OCI-LY1 (cell line): Measurements from ENCODE around the gene LDLRAD4.

Source experiments
- H2AFZ ChIP-seq: fragments of 200-600 bp; sonication (generic), shearing (Covaris generic); 2 replicates; pipeline ENCODE4 v1.6.0; 2014; ENCODE audit warnings: antibody characterized with exemption, mild to moderate bottlenecking, low read length
- H3F3A ChIP-seq: fragments of 200-600 bp; sonication (generic), shearing (Covaris generic); 2 replicates; pipeline ENCODE4 v1.6.0; 2014; ENCODE audit warnings: mild to moderate bottlenecking, antibody characterized with exemption, low read length, moderate library complexity; ENCODE audit not compliant: insufficient read depth
- H3K27ac ChIP-seq: fragments of 200-600 bp; sonication (generic); 2 replicates; pipeline ENCODE4 v1.5.1; 2014; ENCODE audit warnings: low read length, mixed run types, mild to moderate bottlenecking, low read depth; ENCODE audit not compliant: poor library complexity, severe bottlenecking
- H3K27me3 ChIP-seq: fragments of 200-600 bp; sonication (generic); 2 replicates; pipeline ENCODE4 v1.6.0; 2014; ENCODE audit warnings: antibody characterized with exemption, mild to moderate bottlenecking, low read length, moderate library complexity; ENCODE audit not compliant: insufficient read depth
- H3K36me3 ChIP-seq: fragments of 200-600 bp; sonication (generic); 2 replicates; pipeline ENCODE4 v1.6.1; 2014; ENCODE audit warnings: mild to moderate bottlenecking, antibody characterized with exemption, low read length, moderate library complexity, mixed read lengths; ENCODE audit not compliant: insufficient read depth
- H3K4me1 ChIP-seq: fragments of 200-600 bp; sonication (generic); 2 replicates; pipeline ENCODE4 v1.5.1; 2014; ENCODE audit warnings: mild to moderate bottlenecking, low read length, moderate library complexity; ENCODE audit not compliant: insufficient read depth, severe bottlenecking
- H3K4me2 ChIP-seq: fragments of 200-600 bp; sonication (generic), shearing (Covaris generic); 2 replicates; pipeline ENCODE4 v1.6.1; 2014; ENCODE audit warnings: low read length
- H3K4me3 ChIP-seq: fragments of 200-600 bp; sonication (generic); 2 replicates; pipeline ENCODE4 v1.5.1; 2014; ENCODE audit warnings: low read length, low read depth, mild to moderate bottlenecking, mixed read lengths; ENCODE audit not compliant: poor library complexity, severe bottlenecking
- H3K79me2 ChIP-seq: fragments of 200-600 bp; shearing (Covaris generic); 2 replicates; pipeline ENCODE4 v1.6.1; 2016; ENCODE audit warnings: mixed run types, low read length, mixed read lengths; ENCODE audit not compliant: insufficient read depth
- H3K9ac ChIP-seq: fragments of 200-600 bp; sonication (generic), shearing (Covaris generic); 2 replicates; pipeline ENCODE4 v1.6.1; 2014; ENCODE audit warnings: mild to moderate bottlenecking, low read length, mixed read lengths
- H3K9me2 ChIP-seq: fragments of 200-600 bp; sonication (generic), shearing (Covaris generic); 2 replicates; pipeline ENCODE4 v1.6.1; 2014; ENCODE audit warnings: low read depth, mild to moderate bottlenecking, low read length, mixed read lengths
- H3K9me3 ChIP-seq: fragments of 200-600 bp; shearing (Covaris generic); 2 replicates; pipeline ENCODE4 v1.6.1; 2014; ENCODE audit warnings: low read length, mixed read lengths
- H4K20me1 ChIP-seq: fragments of 200-600 bp; sonication (generic), shearing (Covaris generic); 2 replicates; pipeline ENCODE4 v1.6.0; 2016; ENCODE audit warnings: mild to moderate bottlenecking, low read length; ENCODE audit not compliant: insufficient read depth
- EZH2 ChIP-seq: fragments of 200-600 bp; sonication (generic), shearing (Covaris generic); IDR thresholded peaks from 2 replicates; pipeline ENCODE4 v1.8.0; 2017; ENCODE audit warnings: borderline replicate concordance, mixed run types, mild to moderate bottlenecking, antibody characterized with exemption, low read length, moderate library complexity, mixed read lengths
- TF ChIP-seq, protein P1 (sequence below): fragments of 200-600 bp; sonication (generic), shearing (Covaris generic); IDR thresholded peaks from 2 replicates; pipeline ENCODE4 v1.5.1; 2017; ENCODE audit warnings: mild to moderate bottlenecking, antibody characterized with exemption, low read length, moderate library complexity, mixed read lengths

The LDLRAD4 gene

DNA sequence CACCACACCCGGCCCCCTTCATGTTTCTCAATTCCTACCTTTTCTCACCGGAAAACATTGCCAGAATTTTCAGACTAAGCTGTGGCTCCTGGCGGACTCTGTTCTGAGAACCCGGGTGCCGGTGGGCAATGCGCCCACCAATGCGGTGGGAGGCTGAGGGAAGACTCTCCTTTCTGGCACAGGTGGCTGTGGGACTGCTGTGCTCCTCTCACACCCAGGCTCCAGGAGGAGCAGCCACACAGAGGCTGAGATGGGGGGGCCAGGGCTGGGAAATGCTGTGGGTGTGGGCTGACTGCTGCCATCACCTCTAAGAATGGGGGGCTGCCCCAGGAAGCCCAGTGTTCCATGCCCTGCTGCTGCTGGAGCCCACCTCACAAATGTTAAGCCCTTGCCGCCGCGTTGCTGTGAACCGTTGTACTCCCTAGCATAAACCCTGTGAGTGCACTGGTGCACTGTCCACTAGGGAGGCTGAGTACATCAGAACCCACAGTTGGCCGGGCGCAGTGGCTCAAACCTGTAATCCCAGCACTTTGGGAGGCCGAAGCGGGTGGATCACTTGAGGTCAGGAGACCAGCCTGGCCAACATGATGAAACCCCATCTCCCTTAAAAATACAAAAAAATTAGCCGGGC lies 152.6 kb downstream of the LDLRAD4 start:
- TF ChIP-seq, protein P1, sequence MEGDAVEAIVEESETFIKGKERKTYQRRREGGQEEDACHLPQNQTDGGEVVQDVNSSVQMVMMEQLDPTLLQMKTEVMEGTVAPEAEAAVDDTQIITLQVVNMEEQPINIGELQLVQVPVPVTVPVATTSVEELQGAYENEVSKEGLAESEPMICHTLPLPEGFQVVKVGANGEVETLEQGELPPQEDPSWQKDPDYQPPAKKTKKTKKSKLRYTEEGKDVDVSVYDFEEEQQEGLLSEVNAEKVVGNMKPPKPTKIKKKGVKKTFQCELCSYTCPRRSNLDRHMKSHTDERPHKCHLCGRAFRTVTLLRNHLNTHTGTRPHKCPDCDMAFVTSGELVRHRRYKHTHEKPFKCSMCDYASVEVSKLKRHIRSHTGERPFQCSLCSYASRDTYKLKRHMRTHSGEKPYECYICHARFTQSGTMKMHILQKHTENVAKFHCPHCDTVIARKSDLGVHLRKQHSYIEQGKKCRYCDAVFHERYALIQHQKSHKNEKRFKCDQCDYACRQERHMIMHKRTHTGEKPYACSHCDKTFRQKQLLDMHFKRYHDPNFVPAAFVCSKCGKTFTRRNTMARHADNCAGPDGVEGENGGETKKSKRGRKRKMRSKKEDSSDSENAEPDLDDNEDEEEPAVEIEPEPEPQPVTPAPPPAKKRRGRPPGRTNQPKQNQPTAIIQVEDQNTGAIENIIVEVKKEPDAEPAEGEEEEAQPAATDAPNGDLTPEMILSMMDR, result no peak
- no peak overlapping the region for H3K27ac ChIP-seq

GRCh38 chr18:13371689-13372418 lies 153.3 kb downstream of the LDLRAD4 start:
- no peak overlapping the region for H3K9ac ChIP-seq
- no peak overlapping the region for H2AFZ ChIP-seq

More for the DNA sequence above, 152.6 kb downstream of the LDLRAD4 start:
- no peaks in the 10 kb centered on the region for H4K20me1 ChIP-seq
- H3K27me3 ChIP-seq, result peaks cover 15% of the 10 kb centered on the region; the same call in 1 of the 2 replicates
- H3K4me3 ChIP-seq, result no peak overlapping the region
- H3K9me2 ChIP-seq, result no peaks in the 10 kb centered on the region
- no peak overlapping the region for H3K4me2 ChIP-seq
- no peaks in the 10 kb centered on the region for H3K79me2 ChIP-seq
- no peak overlapping the region for H2AFZ ChIP-seq
- no peaks in the 10 kb centered on the region for H3F3A ChIP-seq
- H3K4me1 ChIP-seq, result peaks cover 15% of the 10 kb centered on the region
- H3K9ac ChIP-seq, result no peak overlapping the region
- no peaks in the 10 kb centered on the region for H3K36me3 ChIP-seq
- H3K9me3 ChIP-seq, result no peaks in the 10 kb centered on the region

GRCh38 chr18:13372531-13372951 lies 154.0 kb downstream of the LDLRAD4 start:
- Histone ChIP-seq H4K20me1 (no peaks in the 10 kb centered on the region), H3K9ac (no peak overlapping the region), H3F3A (no peaks in the 10 kb centered on the region), H3K79me2 (no peaks in the 10 kb centered on the region), H3K4me1 (peaks cover 28% of the 10 kb centered on the region), H3K9me3 (no peaks in the 10 kb centered on the region), H3K9me2 (no peaks in the 10 kb centered on the region), H3K36me3 (no peaks in the 10 kb centered on the region), H3K4me3 (no peak overlapping the region), H3K4me2 (no peak overlapping the region), H3K27ac (no peak overlapping the region), H2AFZ (no peak overlapping the region), H3K27me3 (peaks cover 21% of the 10 kb centered on the region; the same call in 1 of the 2 replicates)
- TF ChIP-seq, protein P1, result no peak

More at GRCh38 chr18:13371689-13372418, 153.3 kb downstream of the LDLRAD4 start:
- Histone ChIP-seq H3F3A (no peaks in the 10 kb centered on the region), H3K36me3 (no peaks in the 10 kb centered on the region), H4K20me1 (no peaks in the 10 kb centered on the region), H3K9me2 (no peaks in the 10 kb centered on the region), H3K27me3 (peaks cover 18% of the 10 kb centered on the region; the same call in 1 of the 2 replicates), H3K4me3 (no peak overlapping the region), H3K9me3 (no peaks in the 10 kb centered on the region), H3K4me2 (0 out of 2 replicates have a peak overlapping the region, but pooled peaks have one; percentile 2), H3K79me2 (no peaks in the 10 kb centered on the region), H3K4me1 (peaks cover 21% of the 10 kb centered on the region), H3K27ac (no peak overlapping the region)
- TF ChIP-seq, protein P1, result no peak
- TF ChIP-seq EZH2, result no peak
